Calu3 (cell line): ENCODE results near the gene MMP11. TPM values are rescaled to one million over a fixed set of nuclear protein-coding genes. Genes with fewer than 3 reads are reported as not detected.

ENCODE experiments used
- BruUV-seq: library from RNA; stranded (reverse); fragments of 400-500 nt; replicated peaks from 2 replicates; lab custom pipeline; 2021; lab: Mats Ljungman, UMichigan
- CTCF ChIA-PET: fragments of 300-600 bp; sonication (Branson Sonifier 250); formaldehyde crosslinking; loops from one replicate; lab custom pipeline; 2022; ENCODE audit warnings: antibody characterized with exemption; lab: Charles Lee
- DNase-seq: peaks from one replicate; pipeline ENCODE4 v3.0.0; 2022
- H3K27ac Mint-ChIP-seq: one replicate; pipeline ENCODE4 v1.8.0; 2022; ENCODE audit warnings: mixed read lengths; ENCODE audit not compliant: unreplicated experiment
- H3K27me3 Mint-ChIP-seq: one replicate; pipeline ENCODE4 v1.8.0; 2022; ENCODE audit warnings: mixed read lengths; ENCODE audit not compliant: unreplicated experiment
- H3K36me3 Mint-ChIP-seq: one replicate; pipeline ENCODE4 v1.8.0; 2022; ENCODE audit warnings: mild to moderate bottlenecking, moderate library complexity, mixed read lengths; ENCODE audit not compliant: insufficient read depth, unreplicated experiment
- H3K4me1 Mint-ChIP-seq: one replicate; pipeline ENCODE4 v1.8.0; 2022; ENCODE audit warnings: mild to moderate bottlenecking, low read depth, mixed read lengths; ENCODE audit not compliant: unreplicated experiment
- H3K4me3 Mint-ChIP-seq: one replicate; pipeline ENCODE4 v1.8.0; 2022; ENCODE audit warnings: mild to moderate bottlenecking, low read depth, moderate library complexity, mixed read lengths; ENCODE audit not compliant: unreplicated experiment
- H3K9me3 Mint-ChIP-seq: one replicate; pipeline ENCODE4 v1.8.0; 2022; ENCODE audit warnings: low read depth, mixed read lengths; ENCODE audit not compliant: unreplicated experiment
- intact Hi-C: fragments of 100-400 bp; cut with micrococcal nuclease; formaldehyde crosslinking; loops from one replicate; pipeline ENCODE4 v1.10.0; 2022; ENCODE audit not compliant: unreplicated experiment
- total RNA-seq: library from RNA; stranded (reverse); gene quantifications from 2 replicates; pipeline ENCODE4 v1.2.3, GENCODE V29; 2022
- TF ChIP-seq, protein P1 (sequence below): fragments of 200-600 bp; IDR thresholded peaks from one replicate; pipeline ENCODE4 v1.8.0; 2022; ENCODE audit warnings: antibody characterized with exemption; ENCODE audit not compliant: unreplicated experiment

Gene MMP11
- total RNA-seq, 1 experiment from 2014 or later, result 2.0 TPM

GRCh38 chr22:23769321-23769965, 3.2 kb upstream of the MMP11 start:
- peak overlapping the region; percentile 87 for H3K4me3 Mint-ChIP-seq
- TF ChIP-seq, protein P1, sequence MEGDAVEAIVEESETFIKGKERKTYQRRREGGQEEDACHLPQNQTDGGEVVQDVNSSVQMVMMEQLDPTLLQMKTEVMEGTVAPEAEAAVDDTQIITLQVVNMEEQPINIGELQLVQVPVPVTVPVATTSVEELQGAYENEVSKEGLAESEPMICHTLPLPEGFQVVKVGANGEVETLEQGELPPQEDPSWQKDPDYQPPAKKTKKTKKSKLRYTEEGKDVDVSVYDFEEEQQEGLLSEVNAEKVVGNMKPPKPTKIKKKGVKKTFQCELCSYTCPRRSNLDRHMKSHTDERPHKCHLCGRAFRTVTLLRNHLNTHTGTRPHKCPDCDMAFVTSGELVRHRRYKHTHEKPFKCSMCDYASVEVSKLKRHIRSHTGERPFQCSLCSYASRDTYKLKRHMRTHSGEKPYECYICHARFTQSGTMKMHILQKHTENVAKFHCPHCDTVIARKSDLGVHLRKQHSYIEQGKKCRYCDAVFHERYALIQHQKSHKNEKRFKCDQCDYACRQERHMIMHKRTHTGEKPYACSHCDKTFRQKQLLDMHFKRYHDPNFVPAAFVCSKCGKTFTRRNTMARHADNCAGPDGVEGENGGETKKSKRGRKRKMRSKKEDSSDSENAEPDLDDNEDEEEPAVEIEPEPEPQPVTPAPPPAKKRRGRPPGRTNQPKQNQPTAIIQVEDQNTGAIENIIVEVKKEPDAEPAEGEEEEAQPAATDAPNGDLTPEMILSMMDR, result no peak
- CTCF ChIA-PET, result interaction anchor here (0.8 to 2.0 kb wide), 2 partner anchors 80 kb away, joined by 4 to 20 read pairs; no protein-coding TSS in a partner anchor
- H3K27ac Mint-ChIP-seq, result no peak overlapping the region
- H3K9me3 Mint-ChIP-seq, result no peaks in the 10 kb centered on the region
- peaks cover 18% of the 10 kb centered on the region for H3K36me3 Mint-ChIP-seq
- peaks cover 26% of the 10 kb centered on the region for H3K4me1 Mint-ChIP-seq
- peaks cover 19% of the 10 kb centered on the region for H3K27me3 Mint-ChIP-seq
- no TSS peak for BruUV-seq
- DNase-seq, result no peak
- intact Hi-C loops, result loop anchor here (5.0 kb wide), 1 partner anchor 78 kb away; no protein-coding TSS in a partner anchor

- H3K27ac Mint-ChIP-seq, result no peak overlapping the region
- intact Hi-C loops, result no loop called here
- no peaks in the 10 kb centered on the region for H3K9me3 Mint-ChIP-seq
- H3K36me3 Mint-ChIP-seq, result peaks cover 12% of the 10 kb centered on the region
- H3K4me3 Mint-ChIP-seq, result peak overlapping the region; percentile 45
- TF ChIP-seq, protein P1, result no peak
- CTCF ChIA-PET, result no interaction called here
- peaks cover 26% of the 10 kb centered on the region for H3K27me3 Mint-ChIP-seq
- H3K4me1 Mint-ChIP-seq, result peaks cover 20% of the 10 kb centered on the region
- no TSS peak for BruUV-seq
- DNase-seq, result no peak
These were observed 367 bp upstream of the MMP11 start for GRCh38 chr22:23772315-23772648.

DNA sequence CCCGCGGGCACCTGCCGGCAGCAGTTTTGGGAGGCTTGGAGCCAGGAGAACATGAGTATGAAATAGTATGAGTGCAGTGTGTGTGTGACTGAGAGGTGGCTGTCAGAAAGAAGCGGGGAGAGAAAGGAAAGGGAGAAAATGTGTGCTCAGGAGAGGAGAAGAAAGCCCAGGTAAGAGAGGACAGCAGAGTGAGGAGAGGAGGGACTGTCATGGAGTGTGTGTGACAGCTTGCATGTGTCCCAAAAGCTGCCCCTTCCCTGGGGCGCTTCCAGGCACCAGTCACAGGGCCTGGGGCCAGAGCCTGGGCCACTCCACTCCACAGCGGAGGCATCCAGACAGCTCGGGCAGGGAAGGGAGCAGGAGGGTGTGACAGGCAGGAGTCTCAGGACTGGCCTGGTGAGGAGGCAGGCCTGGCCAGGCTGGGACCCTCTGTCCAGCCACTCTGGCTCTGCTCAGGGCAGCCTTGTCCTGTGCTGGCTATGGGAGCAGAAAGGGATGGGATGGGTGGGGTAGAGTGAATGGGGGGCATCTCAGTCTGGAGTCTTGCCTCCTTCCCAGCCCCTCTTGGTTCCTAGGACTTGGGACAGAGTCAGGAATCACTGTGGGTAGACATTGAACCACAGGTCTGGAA, 949 bp downstream of the MMP11 start:
- Mint-ChIP-seq H3K4me3 (peak overlapping the region; percentile 45), H3K9me3 (no peaks in the 10 kb centered on the region), H3K27me3 (peaks cover 26% of the 10 kb centered on the region), H3K27ac (no peak overlapping the region), H3K36me3 (no peaks in the 10 kb centered on the region), H3K4me1 (peaks cover 20% of the 10 kb centered on the region)
- CTCF ChIA-PET, result no interaction called here
- no peak for DNase-seq
- no TSS peak for BruUV-seq
- intact Hi-C loops, result no loop called here
- TF ChIP-seq, protein P1, result no peak

- DNase-seq, result no peak
- H3K36me3 Mint-ChIP-seq, result no peaks in the 10 kb centered on the region
- TF ChIP-seq, protein P1, result no peak
- intact Hi-C loops, result no loop called here
- CTCF ChIA-PET, result interaction anchor here (0.5 kb wide), 1 partner anchor 83 kb away, joined by 4 read pairs; the partner anchor contains the start of gene SLC2A11
- H3K4me1 Mint-ChIP-seq, result peaks cover 22% of the 10 kb centered on the region
- H3K27ac Mint-ChIP-seq, result no peak overlapping the region
- no TSS peak for BruUV-seq
- no peaks in the 10 kb centered on the region for H3K9me3 Mint-ChIP-seq
- peaks cover 26% of the 10 kb centered on the region for H3K27me3 Mint-ChIP-seq
- H3K4me3 Mint-ChIP-seq, result no peak overlapping the region
These were observed 1.7 kb downstream of the MMP11 start for GRCh38 chr22:23774114-23774921.
